Mucosa of rectum (tissue), 2 donors: ENCODE data around the gene ALMS1.

Experiments used
- H3K27ac ChIP-seq, 2 donors: one replicate each; pipeline ENCODE4 v1.7.0; 2013; ENCODE audit warnings: inconsistent platforms in 2 of 2, low read depth in 2 of 2, low read length in 2 of 2
- H3K27me3 ChIP-seq, 2 donors: one replicate each; pipeline ENCODE4 v1.7.0; 2013; ENCODE audit warnings: low read length in 2 of 2; ENCODE audit not compliant: control insufficient read depth in 2 of 2, insufficient read depth in 2 of 2
- H3K36me3 ChIP-seq, 2 donors: one replicate each; pipeline ENCODE4 v1.7.0; 2013; ENCODE audit warnings: low read length in 2 of 2; ENCODE audit not compliant: control insufficient read depth in 2 of 2, insufficient read depth in 2 of 2
- H3K4me1 ChIP-seq, 2 donors: one replicate each; pipeline ENCODE4 v1.7.0; 2013; ENCODE audit warnings: low read length in 2 of 2, mild to moderate bottlenecking in 1 of 2; ENCODE audit not compliant: control insufficient read depth in 2 of 2, insufficient read depth in 2 of 2
- H3K4me3 ChIP-seq, 2 donors: one replicate each; pipeline ENCODE4 v1.7.0; 2013; ENCODE audit warnings: low read length in 2 of 2
- H3K9ac ChIP-seq, 2 donors: one replicate each; pipeline ENCODE4 v1.7.0; 2013; ENCODE audit warnings: low read length in 2 of 2, low read depth in 1 of 2, mild to moderate bottlenecking in 1 of 2
- H3K9me3 ChIP-seq, 2 donors: one replicate each; pipeline ENCODE4 v1.7.0; 2013; ENCODE audit warnings: low read length in 2 of 2; ENCODE audit not compliant: control insufficient read depth in 2 of 2
- donor health status: healthy.
- donor health status: Normal muscosa, but diverticular disease.

The ALMS1 gene

GRCh38 chr2:73403237-73403636 lies 17.6 kb downstream of the ALMS1 start:
- H3K27ac ChIP-seq, result no peak overlapping the region
- H3K27me3 ChIP-seq, result no peaks in the 10 kb centered on the region
- peaks cover 0 to 4% of the 10 kb centered on the region in 2 donors for H3K36me3 ChIP-seq
- H3K9ac ChIP-seq, result no peak overlapping the region
- H3K4me1 ChIP-seq, result no peaks in the 10 kb centered on the region
- H3K4me3 ChIP-seq, result no peak overlapping the region
- H3K9me3 ChIP-seq, result peaks cover 0 to 4% of the 10 kb centered on the region in 2 donors

GRCh38 chr2:73404409-73404808 lies 18.8 kb downstream of the ALMS1 start:
- Histone ChIP-seq H3K27ac (no peak overlapping the region), H3K4me3 (no peak overlapping the region), H3K9ac (no peak overlapping the region), H3K36me3 (no peaks in the 10 kb centered on the region), H3K4me1 (no peaks in the 10 kb centered on the region), H3K27me3 (no peaks in the 10 kb centered on the region), H3K9me3 (peaks cover 0 to 4% of the 10 kb centered on the region in 2 donors)

GRCh38 chr2:73406996-73407395 lies 21.4 kb downstream of the ALMS1 start:
- Histone ChIP-seq H3K9ac (no peak overlapping the region), H3K9me3 (peaks cover 0 to 4% of the 10 kb centered on the region in 2 donors)

GRCh38 chr2:73408198-73408597 lies 22.6 kb downstream of the ALMS1 start:
- Histone ChIP-seq H3K27me3 (no peaks in the 10 kb centered on the region), H3K36me3 (no peaks in the 10 kb centered on the region), H3K9ac (no peak overlapping the region), H3K4me1 (no peaks in the 10 kb centered on the region), H3K9me3 (peaks cover 0 to 4% of the 10 kb centered on the region in 2 donors), H3K27ac (no peak overlapping the region), H3K4me3 (no peak overlapping the region)

More at GRCh38 chr2:73406996-73407395, 21.4 kb downstream of the ALMS1 start:
- Histone ChIP-seq H3K27me3 (no peaks in the 10 kb centered on the region), H3K27ac (no peak overlapping the region), H3K36me3 (no peaks in the 10 kb centered on the region), H3K4me1 (no peaks in the 10 kb centered on the region), H3K4me3 (no peak overlapping the region)

- H3K9me3 ChIP-seq, result no peaks in the 10 kb centered on the region
- H3K9ac ChIP-seq, result no peak overlapping the region
- H3K36me3 ChIP-seq, result peaks cover 0 to 4% of the 10 kb centered on the region in 2 donors
- no peaks in the 10 kb centered on the region for H3K27me3 ChIP-seq
- no peaks in the 10 kb centered on the region for H3K4me1 ChIP-seq
- H3K4me3 ChIP-seq, result no peak overlapping the region
- H3K27ac ChIP-seq, result no peak overlapping the region
Observed at GRCh38 chr2:73414696-73415095, 29.1 kb downstream of the ALMS1 start.

GRCh38 chr2:73415906-73416305 lies 30.3 kb downstream of the ALMS1 start:
- Histone ChIP-seq H3K9me3 (no peaks in the 10 kb centered on the region), H3K27ac (no peak overlapping the region), H3K27me3 (no peaks in the 10 kb centered on the region), H3K4me3 (no peak overlapping the region), H3K9ac (no peak overlapping the region), H3K4me1 (no peaks in the 10 kb centered on the region), H3K36me3 (peaks cover 0 to 4% of the 10 kb centered on the region in 2 donors)

- Histone ChIP-seq H3K4me1 (no peaks in the 10 kb centered on the region), H3K36me3 (peaks cover 0 to 4% of the 10 kb centered on the region in 2 donors), H3K4me3 (no peak overlapping the region), H3K27ac (no peak overlapping the region), H3K9me3 (no peaks in the 10 kb centered on the region), H3K9ac (no peak overlapping the region), H3K27me3 (no peaks in the 10 kb centered on the region)
Observed at GRCh38 chr2:73418343-73418742, 32.7 kb downstream of the ALMS1 start.

- H3K9ac ChIP-seq, result no peak overlapping the region
- no peaks in the 10 kb centered on the region for H3K9me3 ChIP-seq
- no peak overlapping the region for H3K27ac ChIP-seq
- H3K4me1 ChIP-seq, result no peaks in the 10 kb centered on the region
- H3K36me3 ChIP-seq, result peaks cover 4% of the 10 kb centered on the region in 2 donors
- H3K4me3 ChIP-seq, result no peak overlapping the region
- no peaks in the 10 kb centered on the region for H3K27me3 ChIP-seq
Observed at GRCh38 chr2:73423913-73424312, 38.3 kb downstream of the ALMS1 start.

- Histone ChIP-seq H3K36me3 (peaks cover 0 to 4% of the 10 kb centered on the region in 2 donors), H3K9ac (no peak overlapping the region), H3K4me1 (no peaks in the 10 kb centered on the region), H3K27ac (no peak overlapping the region), H3K27me3 (no peaks in the 10 kb centered on the region), H3K9me3 (no peaks in the 10 kb centered on the region), H3K4me3 (no peak overlapping the region)
Observed at GRCh38 chr2:73426176-73426575, 40.5 kb downstream of the ALMS1 start.

- Histone ChIP-seq H3K27me3 (no peaks in the 10 kb centered on the region), H3K4me1 (no peaks in the 10 kb centered on the region), H3K27ac (no peak overlapping the region), H3K9ac (no peak overlapping the region), H3K9me3 (peaks cover 3 to 6% of the 10 kb centered on the region in 2 donors), H3K36me3 (peaks cover 13 to 16% of the 10 kb centered on the region in 2 donors), H3K4me3 (no peak overlapping the region)
Observed at GRCh38 chr2:73436019-73436418, 50.4 kb downstream of the ALMS1 start.

- Histone ChIP-seq H3K9me3 (no peaks in the 10 kb centered on the region), H3K4me3 (no peak overlapping the region), H3K36me3 (peaks cover 14 to 16% of the 10 kb centered on the region in 2 donors), H3K4me1 (no peaks in the 10 kb centered on the region), H3K27ac (no peak overlapping the region), H3K9ac (no peak overlapping the region), H3K27me3 (no peaks in the 10 kb centered on the region)
Observed at GRCh38 chr2:73444202-73444601, 58.6 kb downstream of the ALMS1 start.
